Sigmoid colon (tissue), 4 donors: ENCODE data around the gene MPV17L2.

Experiments used
- EP300 ChIP-seq, 4 donors: sonication (generic); formaldehyde crosslinking; IDR thresholded peaks; one replicate each; pipeline ENCODE4 v1.6.1; 2017; ENCODE audit warnings: antibody characterized with exemption in 4 of 4
- POLR2A ChIP-seq, 2 donors: fragments of 450-650 bp; IDR thresholded peaks; one replicate each; pipeline ENCODE4 v1.6.1; 2016; ENCODE audit warnings: antibody characterized with exemption in 2 of 2, mild to moderate bottlenecking in 2 of 2, moderate library complexity in 2 of 2
- TF ChIP-seq, protein P1 (sequence below), 4 experiments: fragments of 450-650 bp in 3 of 4; fragments of 200-600 bp in 1 of 4; IDR thresholded peaks; one replicate each; pipeline ENCODE4 v1.5.1; 2016 to 2019; ENCODE audit warnings: antibody characterized with exemption in 4 of 4, mild to moderate bottlenecking in 3 of 4, moderate library complexity in 2 of 4

GRCh38 chr19:18176367-18177310 is 16.4 kb upstream of the MPV17L2 start:
- TF ChIP-seq EP300 (IDR thresholded peaks at IDR 0.05) = no peak
- TF ChIP-seq, protein P1, sequence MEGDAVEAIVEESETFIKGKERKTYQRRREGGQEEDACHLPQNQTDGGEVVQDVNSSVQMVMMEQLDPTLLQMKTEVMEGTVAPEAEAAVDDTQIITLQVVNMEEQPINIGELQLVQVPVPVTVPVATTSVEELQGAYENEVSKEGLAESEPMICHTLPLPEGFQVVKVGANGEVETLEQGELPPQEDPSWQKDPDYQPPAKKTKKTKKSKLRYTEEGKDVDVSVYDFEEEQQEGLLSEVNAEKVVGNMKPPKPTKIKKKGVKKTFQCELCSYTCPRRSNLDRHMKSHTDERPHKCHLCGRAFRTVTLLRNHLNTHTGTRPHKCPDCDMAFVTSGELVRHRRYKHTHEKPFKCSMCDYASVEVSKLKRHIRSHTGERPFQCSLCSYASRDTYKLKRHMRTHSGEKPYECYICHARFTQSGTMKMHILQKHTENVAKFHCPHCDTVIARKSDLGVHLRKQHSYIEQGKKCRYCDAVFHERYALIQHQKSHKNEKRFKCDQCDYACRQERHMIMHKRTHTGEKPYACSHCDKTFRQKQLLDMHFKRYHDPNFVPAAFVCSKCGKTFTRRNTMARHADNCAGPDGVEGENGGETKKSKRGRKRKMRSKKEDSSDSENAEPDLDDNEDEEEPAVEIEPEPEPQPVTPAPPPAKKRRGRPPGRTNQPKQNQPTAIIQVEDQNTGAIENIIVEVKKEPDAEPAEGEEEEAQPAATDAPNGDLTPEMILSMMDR (IDR thresholded peaks at IDR 0.05) = no peak
- TF ChIP-seq POLR2A (IDR thresholded peaks at IDR 0.05) = no peak
